ENCODE data around the gene DISP3.

DISP3 gene

GRCh38 chr1:11458811-11459275, 20.1 kb upstream of the DISP3 start:
- peak; percentile 33 for DNase-seq

GRCh38 chr1:11461531-11462137, 17.3 kb upstream of the DISP3 start:
- DNase-seq = peak; percentile 79

GRCh38 chr1:11462224-11462923, 16.6 kb upstream of the DISP3 start:
- no peak for DNase-seq

- no peak for DNase-seq
Observed at GRCh38 chr1:11463177-11463576, 15.8 kb upstream of the DISP3 start.

- no peak for DNase-seq
Observed at GRCh38 chr1:11465307-11465706, 13.6 kb upstream of the DISP3 start.

- no peak for DNase-seq
Observed at GRCh38 chr1:11466416-11466815, 12.5 kb upstream of the DISP3 start.

GRCh38 chr1:11468878-11469277, 10.1 kb upstream of the DISP3 start:
- no peak for DNase-seq

- no peak for DNase-seq
Observed at GRCh38 chr1:11470912-11471311, 8.0 kb upstream of the DISP3 start.

- DNase-seq = no peak
Observed at GRCh38 chr1:11471473-11471872, 7.5 kb upstream of the DISP3 start.

GRCh38 chr1:11472284-11472683, 6.7 kb upstream of the DISP3 start:
- DNase-seq = no peak

GRCh38 chr1:11472741-11473140, 6.2 kb upstream of the DISP3 start:
- no peak for DNase-seq

- no peak for DNase-seq
Observed at GRCh38 chr1:11473491-11474034, 5.4 kb upstream of the DISP3 start.

GRCh38 chr1:11474826-11475225, 4.1 kb upstream of the DISP3 start:
- DNase-seq = no peak

GRCh38 chr1:11475748-11476147, 3.2 kb upstream of the DISP3 start:
- no peak for DNase-seq

- DNase-seq = no peak
Observed at GRCh38 chr1:11479375-11479979, 522 bp downstream of the DISP3 start.

- no peak for DNase-seq
Observed at GRCh38 chr1:11481019-11481418, 2.1 kb downstream of the DISP3 start.

- DNase-seq = no peak
Observed at GRCh38 chr1:11482198-11482597, 3.2 kb downstream of the DISP3 start.

- no peak for DNase-seq
Observed at GRCh38 chr1:11482701-11483479, 3.9 kb downstream of the DISP3 start.

- DNase-seq = no peak
Observed at GRCh38 chr1:11483581-11484320, 4.8 kb downstream of the DISP3 start.

- no peak for DNase-seq
Observed at GRCh38 chr1:11484321-11484655, 5.3 kb downstream of the DISP3 start.

- peak; percentile 63 for DNase-seq
Observed at GRCh38 chr1:11485191-11485590, 6.2 kb downstream of the DISP3 start.

GRCh38 chr1:11486231-11487009, 7.5 kb downstream of the DISP3 start:
- no peak for DNase-seq

Data from NCI-H2171 (cell line).